GM11168 (cell line): Measurements from ENCODE around the gene PNPLA8.
"Not testable (repeated sequence)": the region's sequence is repeated elsewhere in the genome, so short reads cannot be mapped to it uniquely, and the experiment has no call there.

Source experiments
- in situ Hi-C: fragments of 300-500 bp; cut with MboI; formaldehyde crosslinking; loops from one replicate; pipeline ENCODE4 v1.12.0; 2022; ENCODE audit warnings: low sequenced_read_pairs; ENCODE audit not compliant: unreplicated experiment

Gene PNPLA8

GRCh38 chr7:108535257-108535656 lies 9.3 kb upstream of the PNPLA8 start:
- in situ Hi-C loops, result no loop called here

GRCh38 chr7:108533712-108534111 lies 7.8 kb upstream of the PNPLA8 start:
- in situ Hi-C loops, result no loop called here

GRCh38 chr7:108529341-108529740 lies 3.4 kb upstream of the PNPLA8 start:
- in situ Hi-C loops, result no loop called here

- in situ Hi-C loops, result no loop called here
Measured at GRCh38 chr7:108528183-108528712, 2.3 kb upstream of the PNPLA8 start.

GRCh38 chr7:108526768-108527017 lies 758 bp upstream of the PNPLA8 start:
- in situ Hi-C loops, result no loop called here

- in situ Hi-C loops, result no loop called here
Measured at GRCh38 chr7:108525327-108525984, 479 bp downstream of the PNPLA8 start.

- in situ Hi-C loops, result no loop called here
Measured at GRCh38 chr7:108522780-108523179, 3.2 kb downstream of the PNPLA8 start.

GRCh38 chr7:108517951-108518350 lies 8.0 kb downstream of the PNPLA8 start:
- in situ Hi-C loops, result no loop called here

GRCh38 chr7:108515630-108516029 lies 10.3 kb downstream of the PNPLA8 start:
- in situ Hi-C loops, result no loop called here

GRCh38 chr7:108515013-108515412 lies 10.9 kb downstream of the PNPLA8 start:
- in situ Hi-C loops, result no loop called here

- in situ Hi-C loops, result no loop called here
Measured at GRCh38 chr7:108511939-108512338, 14.0 kb downstream of the PNPLA8 start.

GRCh38 chr7:108504576-108504975 lies 21.4 kb downstream of the PNPLA8 start:
- in situ Hi-C loops, result not testable (repeated sequence)

- in situ Hi-C loops, result no loop called here
Measured at GRCh38 chr7:108503112-108504026, 22.6 kb downstream of the PNPLA8 start.

- in situ Hi-C loops, result no loop called here
Measured at GRCh38 chr7:108499566-108499965, 26.4 kb downstream of the PNPLA8 start.

- in situ Hi-C loops, result no loop called here
Measured at GRCh38 chr7:108498481-108498880, 27.5 kb downstream of the PNPLA8 start.

GRCh38 chr7:108497082-108497725 lies 28.7 kb downstream of the PNPLA8 start:
- in situ Hi-C loops, result no loop called here

GRCh38 chr7:108492742-108493141 lies 33.2 kb downstream of the PNPLA8 start:
- in situ Hi-C loops, result no loop called here

GRCh38 chr7:108488768-108489538 lies 37.0 kb downstream of the PNPLA8 start:
- in situ Hi-C loops, result no loop called here

GRCh38 chr7:108487646-108488045 lies 38.3 kb downstream of the PNPLA8 start:
- in situ Hi-C loops, result no loop called here

- in situ Hi-C loops, result no loop called here
Measured at GRCh38 chr7:108486291-108486966, 39.5 kb downstream of the PNPLA8 start.
